NOMO-1 treated with dmso at 0.1 percent for 144 hours (cell line): ENCODE measurements around the gene CD79B.
"Not testable (repeated sequence)": the region's sequence is repeated elsewhere in the genome, so short reads cannot be mapped to it uniquely, and the experiment has no call there.

Experiments
- DNase-seq: peaks from one replicate; lab custom pipeline; 2025; ENCODE audit not compliant: unreplicated experiment; lab: John Stamatoyannopoulos, UW

The CD79B gene

DNA sequence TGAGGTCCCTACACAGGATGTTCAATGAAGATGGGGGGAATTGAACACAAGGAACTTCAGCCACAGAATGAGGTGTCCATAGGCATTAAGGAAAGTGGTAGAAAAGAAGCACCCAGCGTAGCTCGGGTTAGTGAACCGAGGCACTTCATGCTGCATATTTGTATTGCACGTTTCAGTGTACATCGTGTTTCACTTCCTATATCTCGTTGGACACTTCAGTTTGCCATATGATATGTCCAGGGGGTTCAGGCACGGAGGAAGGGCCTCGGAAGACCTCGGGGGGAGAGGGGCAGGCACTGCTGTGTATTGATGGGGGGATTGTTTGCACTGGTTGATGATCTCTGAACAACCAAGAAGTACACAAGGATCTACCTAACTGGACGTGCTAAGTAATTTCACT lies 16.4 kb downstream of the CD79B start:
- DNase-seq: not testable (repeated sequence)

DNA sequence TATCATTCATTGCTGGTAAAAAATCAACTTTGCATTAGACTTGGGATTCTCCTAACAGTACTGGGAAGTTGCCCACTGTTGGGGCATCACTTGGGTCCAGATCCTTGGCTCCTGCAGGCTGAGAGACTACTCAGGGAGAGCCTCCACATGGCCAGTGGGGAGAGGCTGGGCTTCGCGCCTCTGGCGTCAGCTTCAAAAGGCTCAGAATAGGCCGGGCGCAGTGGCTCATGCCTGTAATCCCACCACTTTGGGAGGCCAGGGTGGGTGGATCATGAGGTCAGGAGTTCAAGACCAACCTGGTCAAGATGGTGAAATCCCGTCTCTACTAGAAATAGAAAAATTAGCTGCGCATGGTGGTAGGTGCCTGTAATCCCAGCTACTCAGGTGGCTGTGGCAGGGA lies 17.7 kb downstream of the CD79B start:
- DNase-seq: no peak

GRCh38 chr17:63911657-63912100 lies 20.5 kb downstream of the CD79B start:
- no peak for DNase-seq

DNA sequence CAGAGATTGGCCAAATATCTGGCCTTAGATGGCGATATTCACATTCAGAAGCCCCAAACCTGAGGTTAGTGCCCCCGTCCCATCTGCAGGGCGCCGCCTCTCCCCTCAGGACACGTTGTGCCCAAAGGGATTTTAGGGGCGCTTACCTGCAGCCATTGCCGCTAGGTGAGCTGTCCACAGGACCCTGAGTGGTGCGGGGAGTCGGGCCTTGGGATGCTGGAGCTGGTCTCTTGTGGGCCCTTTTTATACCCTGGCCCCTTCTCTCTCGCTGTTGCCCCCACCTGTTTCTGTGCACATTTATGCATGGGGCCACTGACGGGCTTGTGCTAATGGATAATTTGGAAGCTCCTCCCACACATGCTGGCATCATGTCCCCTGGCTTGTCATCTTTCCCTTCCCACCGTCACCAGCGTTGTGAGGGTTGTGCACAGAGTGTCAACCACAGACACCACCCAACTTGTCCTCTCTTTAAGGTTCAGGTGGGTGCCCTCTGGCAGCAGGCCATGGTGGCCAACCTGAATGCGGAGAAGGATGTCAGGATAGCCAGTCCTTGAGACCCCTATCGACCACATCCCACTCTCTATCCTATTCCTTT lies 21.0 kb downstream of the CD79B start, which contains the start of gene CSHL1:
Gene CSHL1, minus strand, starts transcription at position 218 of the 595 bp plus-strand sequence. Its CDS starts 62 bp downstream, at position 156.
- no peak for DNase-seq

- no peak for DNase-seq
Measured at GRCh38 chr17:63910096-63910495, 22.0 kb downstream of the CD79B start.

- DNase-seq: not testable (repeated sequence)
Measured at GRCh38 chr17:63909586-63909985, 22.5 kb downstream of the CD79B start.

DNA sequence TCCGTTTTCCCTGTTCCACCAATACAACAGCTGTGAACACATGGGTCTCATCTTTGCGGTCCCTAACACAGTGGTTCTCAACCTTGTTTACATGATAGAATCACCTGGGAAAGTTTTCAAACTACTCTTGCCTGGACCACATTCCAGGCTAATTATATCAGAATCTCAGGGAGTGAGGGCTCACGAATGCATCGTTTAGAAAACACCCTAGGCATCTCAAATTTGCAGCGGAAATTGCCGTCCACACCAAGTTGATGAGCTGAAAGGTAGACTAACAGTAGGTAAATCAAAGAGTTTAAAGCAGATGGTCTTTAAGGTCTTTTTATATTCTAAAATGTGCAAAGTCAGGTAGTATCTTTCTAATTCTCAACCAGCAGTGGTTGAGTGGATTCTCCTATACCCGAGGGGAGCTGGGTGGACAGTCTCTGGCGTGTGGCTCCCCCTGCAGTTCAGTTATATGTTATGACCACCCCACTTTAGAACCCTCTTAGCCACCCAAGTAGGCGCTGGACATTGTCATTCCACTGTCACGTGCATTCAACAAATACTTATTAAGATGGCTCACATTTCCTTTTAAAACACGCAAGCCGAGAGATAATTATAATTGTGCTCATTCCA lies 24.9 kb downstream of the CD79B start:
- DNase-seq: not testable (repeated sequence)

DNA sequence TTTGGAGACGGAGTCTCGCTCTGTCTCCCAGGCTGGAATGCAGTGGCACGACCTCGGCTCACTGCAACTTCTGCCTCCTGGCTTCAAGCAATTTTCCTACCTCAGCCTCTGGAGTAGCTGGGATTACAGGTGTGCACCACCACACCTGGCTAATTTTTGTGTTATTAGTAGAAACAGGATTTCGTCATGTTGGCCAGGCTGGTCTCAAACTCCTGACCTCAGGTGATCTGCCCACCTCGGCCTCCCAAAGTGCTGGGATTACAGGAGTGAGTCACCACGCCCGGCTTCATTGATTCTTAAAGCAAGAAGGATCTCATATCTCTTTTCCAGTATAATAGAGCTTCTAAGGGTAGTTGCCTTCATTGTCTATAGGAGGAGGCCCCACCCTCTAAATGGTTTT lies 27.3 kb downstream of the CD79B start:
- not testable (repeated sequence) for DNase-seq

- not testable (repeated sequence) for DNase-seq
Measured at GRCh38 chr17:63903787-63904201, 28.3 kb downstream of the CD79B start.

GRCh38 chr17:63901971-63902370 lies 30.2 kb downstream of the CD79B start:
- not testable (repeated sequence) for DNase-seq

DNA sequence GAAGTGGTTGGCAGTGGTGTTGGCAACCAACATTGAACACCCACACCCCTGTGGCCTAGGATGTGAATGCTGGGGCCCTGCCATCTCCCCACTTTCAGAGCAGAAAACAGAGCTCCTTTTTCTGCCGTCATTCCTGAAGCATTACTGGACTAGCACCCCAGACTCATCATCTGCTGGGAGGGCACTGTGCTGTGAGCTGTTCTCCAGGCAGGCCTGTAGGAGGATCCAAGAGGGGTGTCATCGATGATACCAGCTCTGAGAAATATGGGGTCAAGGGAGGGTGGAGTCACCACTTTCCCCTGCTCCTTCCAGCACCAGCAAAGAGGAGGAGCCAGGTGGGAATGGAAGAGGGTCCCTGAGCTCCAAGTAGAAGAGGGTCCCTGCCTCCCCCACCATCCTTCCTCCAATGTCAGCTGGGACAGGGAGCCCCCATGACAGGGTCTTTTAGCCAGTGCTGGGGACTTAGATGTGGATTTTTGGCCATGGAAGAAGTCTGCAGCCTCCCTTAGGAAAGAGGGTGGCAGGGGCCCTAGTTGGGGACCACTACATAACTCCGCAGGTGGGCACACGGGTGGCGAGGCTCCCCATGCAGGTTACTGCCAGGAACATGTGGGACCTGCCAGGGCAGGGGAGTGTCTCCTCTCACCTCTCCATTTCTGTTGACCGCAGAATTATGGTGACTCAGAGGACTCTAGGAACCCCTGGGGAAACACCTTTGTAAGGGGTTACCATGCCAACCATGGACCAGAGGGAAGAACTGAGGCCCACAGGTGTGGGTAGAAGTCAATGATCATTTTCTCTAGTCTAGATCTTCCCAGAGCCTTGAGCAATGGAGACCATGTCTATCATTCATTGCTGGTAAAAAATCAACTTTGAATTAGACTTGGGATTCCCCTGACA lies 33.0 kb downstream of the CD79B start:
- DNase-seq: not testable (repeated sequence)

- not testable (repeated sequence) for DNase-seq
Measured at GRCh38 chr17:63896524-63897354, 35.4 kb downstream of the CD79B start, which contains the start of gene CSH1. TSS of gene CSH1 (minus strand) at chr17:63896574. CDS start at chr17:63896511, 63 bp downstream.

- DNase-seq: not testable (repeated sequence)
Measured at GRCh38 chr17:63894821-63895220, 37.3 kb downstream of the CD79B start.

DNA sequence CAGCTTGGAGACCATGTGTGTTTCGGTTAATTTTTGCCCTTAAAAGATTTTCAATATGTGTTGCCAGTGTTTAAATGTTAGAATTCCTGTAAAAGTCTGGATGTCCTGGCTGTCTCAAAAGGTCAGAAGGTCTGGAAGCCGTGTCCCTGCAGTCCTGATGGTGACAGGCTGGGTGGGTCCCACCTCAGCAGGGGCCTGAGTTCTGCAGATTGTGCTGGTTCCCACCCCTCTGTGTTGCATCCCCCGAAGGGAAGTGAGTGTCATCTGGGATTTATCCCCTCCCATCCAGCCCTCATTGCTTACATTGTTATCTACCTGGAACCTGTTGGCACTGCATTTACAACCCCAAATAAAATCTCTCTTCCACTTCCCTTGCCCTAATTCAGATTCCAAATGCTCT lies 38.1 kb downstream of the CD79B start:
- DNase-seq: not testable (repeated sequence)

- not testable (repeated sequence) for DNase-seq
Measured at GRCh38 chr17:63892316-63893037, 39.7 kb downstream of the CD79B start.

DNA sequence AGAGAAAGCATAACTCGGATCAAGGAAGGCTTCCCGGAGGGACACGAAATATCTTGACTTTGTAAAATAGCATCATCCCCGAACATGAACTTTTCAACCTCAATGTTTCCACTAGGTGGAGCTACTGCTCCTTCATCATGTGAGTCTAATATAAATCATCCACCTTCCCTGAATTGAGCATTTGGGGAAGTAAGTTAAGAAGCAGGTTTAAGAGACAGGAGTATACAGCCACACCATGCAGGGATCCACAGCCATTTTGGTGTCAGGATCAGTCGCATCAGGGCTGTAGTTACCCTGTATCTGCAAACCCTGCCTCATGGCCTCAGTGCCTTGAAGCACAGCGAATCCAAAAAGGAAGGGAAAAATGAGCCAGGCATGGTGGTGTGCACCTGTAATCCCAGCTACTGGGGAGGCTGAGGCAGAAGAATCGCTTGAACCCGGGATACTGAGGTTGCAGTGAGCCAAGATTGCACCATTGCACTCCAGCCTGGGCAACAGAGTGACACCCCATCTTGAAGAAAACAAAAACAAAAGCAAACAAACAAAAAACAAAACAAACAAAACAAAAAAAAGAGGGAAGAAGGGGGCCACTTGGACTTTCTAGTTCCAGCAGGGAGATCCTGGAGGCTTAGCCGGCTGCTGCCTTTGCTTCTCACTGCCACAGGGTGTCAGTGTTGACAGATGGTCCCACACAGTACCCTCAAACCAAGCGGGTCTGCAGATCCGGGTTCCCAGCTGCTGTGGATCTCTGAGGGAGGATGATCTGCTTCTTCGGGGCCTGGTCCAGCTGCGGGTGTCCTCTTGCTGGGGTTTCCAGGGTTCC lies 42.9 kb downstream of the CD79B start:
- DNase-seq: not testable (repeated sequence)

DNA sequence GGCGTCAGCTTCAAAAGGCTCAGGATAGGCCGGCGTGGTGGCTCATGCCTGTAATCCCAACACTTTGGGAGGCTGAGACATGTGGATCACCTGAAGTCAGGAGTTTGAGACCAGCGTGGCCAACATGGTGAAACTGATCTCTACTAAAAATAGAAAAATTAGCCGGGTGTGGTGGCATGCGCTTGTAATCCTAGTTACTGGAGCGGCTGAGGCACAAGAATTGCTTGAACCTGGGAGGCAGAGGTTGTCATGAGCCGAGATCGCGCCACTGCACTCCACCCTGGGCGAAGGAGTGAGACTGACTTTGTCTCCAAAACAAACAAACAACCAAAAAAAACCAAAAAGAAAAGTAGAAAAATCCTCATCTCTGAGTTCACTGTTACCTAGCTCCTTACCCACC lies 47.0 kb downstream of the CD79B start:
- not testable (repeated sequence) for DNase-seq

DNA sequence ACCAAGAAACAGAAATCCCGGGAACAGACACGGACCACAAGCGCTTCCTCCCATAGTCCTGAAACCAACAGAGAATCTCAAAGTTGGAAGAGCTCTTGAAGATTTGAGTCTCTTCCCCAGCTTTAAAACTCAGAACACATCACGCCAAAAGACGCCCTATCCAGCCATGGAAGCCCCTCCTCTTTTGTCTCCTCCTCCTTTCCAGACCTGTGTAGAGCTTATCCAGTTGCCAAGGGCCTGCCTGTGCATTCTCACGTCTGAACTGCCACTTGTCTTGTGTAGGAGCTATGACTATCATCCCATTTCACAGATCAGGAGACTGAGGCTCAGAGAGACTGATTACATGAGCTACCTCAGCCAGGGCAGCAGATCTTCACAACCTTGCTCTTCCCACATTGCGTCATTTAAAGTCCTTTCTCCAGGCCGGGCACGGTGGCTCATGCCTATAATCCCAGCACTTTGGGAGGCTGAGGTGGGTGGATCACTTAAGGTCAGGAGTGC lies 49.5 kb downstream of the CD79B start:
- DNase-seq: not testable (repeated sequence)
